ENCODE results near the gene STAT5B.
A peak's percentile ranks its signal among the peaks of the same experiment; 100 is the strongest.
"Not testable (repeated sequence)": the region's sequence is repeated elsewhere in the genome, so short reads cannot be mapped to it uniquely, and the experiment has no call there.

The STAT5B gene

DNA sequence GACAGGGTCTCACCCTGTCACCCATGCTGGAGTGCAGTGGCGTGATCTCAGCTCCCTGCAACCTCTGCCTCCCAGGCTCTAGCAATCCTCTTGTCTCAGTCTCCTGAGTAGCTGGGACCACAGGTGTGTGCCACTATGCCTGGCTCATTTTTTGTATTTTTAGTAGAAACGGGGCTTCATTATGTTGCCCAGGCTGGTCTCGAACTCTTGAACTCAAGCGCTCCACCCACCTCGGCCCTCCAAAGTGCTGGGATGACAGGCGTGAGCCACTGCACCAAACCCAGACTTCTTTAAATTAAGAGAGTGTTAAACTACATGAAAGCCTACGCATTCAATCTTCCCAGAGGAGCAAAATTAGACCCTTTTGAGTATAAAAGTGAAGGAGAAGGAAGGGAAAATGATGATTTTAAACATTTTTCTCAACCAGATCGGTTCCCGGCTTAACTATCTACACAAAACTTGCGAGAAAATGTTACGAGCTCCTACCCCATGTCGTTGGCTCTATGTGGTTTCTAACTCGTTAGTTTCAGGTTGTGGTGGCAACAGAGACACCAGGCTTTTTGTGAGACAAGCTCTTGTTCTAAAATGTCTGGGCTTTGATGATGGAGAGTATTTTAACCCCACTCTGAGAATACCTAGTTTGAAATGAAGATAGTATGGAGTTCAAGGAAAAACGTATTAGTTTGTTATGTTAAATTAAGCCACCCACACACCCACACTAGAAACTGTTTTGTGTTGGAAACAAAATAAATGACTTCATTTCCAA is 26.3 kb downstream of the STAT5B start:
- Histone ChIP-seq H3K9ac (ENCODE audit: low read depth in 1 of 2, low read length in 2 of 2) (no peak overlapping the region), H3K9me3 (ENCODE audit: control insufficient read depth in 1 of 2, low read length in 2 of 2) (no peaks in the 10 kb centered on the region), H3K36me3 (ENCODE audit: control insufficient read depth in 1 of 2, insufficient read depth in 2 of 2, low read length in 2 of 2) (no peaks in the 10 kb centered on the region), H3K4me3 (ENCODE audit: low read depth in 1 of 2, low read length in 2 of 2) (no peak overlapping the region), H3K4me1 (ENCODE audit: control insufficient read depth in 1 of 2, insufficient read depth in 2 of 2, low read length in 2 of 2) (peaks cover 9 to 17% of the 10 kb centered on the region in 2 donors), H3K27me3 (ENCODE audit: control insufficient read depth in 1 of 2, insufficient read depth in 2 of 2, low read length in 2 of 2) (no peaks in the 10 kb centered on the region), H3K27ac (ENCODE audit: low read depth, low read length) (no peak overlapping the region)

DNA sequence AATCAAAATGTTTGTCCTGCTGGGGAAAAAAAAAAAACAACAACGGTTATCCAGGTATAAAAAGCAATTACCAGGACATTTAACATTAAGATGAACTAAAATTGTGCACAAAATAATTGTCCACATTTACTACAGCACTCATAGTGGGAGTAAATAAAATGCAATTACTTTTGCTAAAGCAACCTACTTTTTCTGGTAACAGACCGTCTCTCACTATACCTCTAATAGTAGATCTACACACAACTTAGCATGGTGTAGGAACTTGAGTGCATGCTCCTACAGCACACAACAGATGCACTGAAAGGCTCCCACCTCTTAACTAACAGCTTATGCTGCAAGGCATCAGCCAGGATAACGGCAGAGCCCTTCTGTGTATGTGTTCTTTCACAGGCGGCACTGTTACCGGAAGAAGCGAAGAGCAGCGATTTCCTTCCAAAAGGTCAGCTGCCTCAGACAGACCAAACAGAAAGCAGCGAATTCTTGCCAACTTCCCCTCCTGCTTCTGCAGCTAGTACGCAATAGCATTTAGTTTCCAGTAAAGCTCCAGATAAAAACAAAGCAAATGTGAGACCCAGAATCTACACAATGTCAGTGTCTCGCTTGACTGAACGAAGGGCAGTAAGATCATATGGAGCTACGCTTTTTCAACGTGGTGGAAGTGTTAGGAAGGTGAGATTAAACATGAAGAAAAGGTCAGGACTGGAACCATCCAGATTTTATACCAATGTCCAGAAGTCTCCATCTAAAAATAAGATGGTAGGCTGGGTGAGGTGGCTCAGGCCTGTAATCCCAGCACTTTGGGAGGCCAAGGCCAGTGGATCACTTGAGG is 27.6 kb downstream of the STAT5B start:
- Histone ChIP-seq H3K27ac (ENCODE audit: low read depth, low read length) (peak overlapping the region; percentile 79), H3K9ac (ENCODE audit: low read depth in 1 of 2, low read length in 2 of 2) (peak overlapping the region in 1 of 2 donors; percentile 22), H3K4me3 (ENCODE audit: low read depth in 1 of 2, low read length in 2 of 2) (peak overlapping the region; percentile 51 to 60), H3K9me3 (ENCODE audit: control insufficient read depth in 1 of 2, low read length in 2 of 2) (no peaks in the 10 kb centered on the region), H3K4me1 (ENCODE audit: control insufficient read depth in 1 of 2, insufficient read depth in 2 of 2, low read length in 2 of 2) (peaks cover 9 to 17% of the 10 kb centered on the region in 2 donors), H3K36me3 (ENCODE audit: control insufficient read depth in 1 of 2, insufficient read depth in 2 of 2, low read length in 2 of 2) (no peaks in the 10 kb centered on the region), H3K27me3 (ENCODE audit: control insufficient read depth in 1 of 2, insufficient read depth in 2 of 2, low read length in 2 of 2) (no peaks in the 10 kb centered on the region)

DNA sequence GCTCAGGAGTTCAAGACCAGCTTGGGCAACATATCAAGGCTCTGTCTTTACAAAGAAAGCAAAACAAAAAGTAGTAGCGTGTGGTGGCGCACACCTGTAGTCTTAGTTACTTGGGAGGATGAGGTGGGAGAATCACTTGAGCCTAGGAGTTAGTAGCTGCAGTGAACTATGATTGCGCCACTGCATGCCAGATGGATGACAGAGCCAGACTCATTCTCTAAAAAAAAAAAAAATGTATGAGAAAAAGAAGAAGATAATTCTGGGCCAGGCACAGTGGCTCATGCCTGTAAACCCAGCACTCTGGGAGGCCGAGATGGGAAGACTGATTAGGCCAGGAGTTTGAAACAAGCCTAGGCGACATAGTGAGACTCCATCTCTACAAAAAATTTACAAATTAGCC is 28.5 kb downstream of the STAT5B start:
- Histone ChIP-seq H3K36me3 (ENCODE audit: control insufficient read depth in 1 of 2, insufficient read depth in 2 of 2, low read length in 2 of 2) (no peaks in the 10 kb centered on the region), H3K4me3 (ENCODE audit: low read depth in 1 of 2, low read length in 2 of 2) (no peak overlapping the region), H3K9me3 (ENCODE audit: control insufficient read depth in 1 of 2, low read length in 2 of 2) (no peaks in the 10 kb centered on the region), H3K27ac (ENCODE audit: low read depth, low read length) (peak overlapping the region; percentile 52), H3K9ac (ENCODE audit: low read depth in 1 of 2, low read length in 2 of 2) (no peak overlapping the region), H3K4me1 (ENCODE audit: control insufficient read depth in 1 of 2, insufficient read depth in 2 of 2, low read length in 2 of 2) (peaks cover 9 to 17% of the 10 kb centered on the region in 2 donors), H3K27me3 (ENCODE audit: control insufficient read depth in 1 of 2, insufficient read depth in 2 of 2, low read length in 2 of 2) (no peaks in the 10 kb centered on the region)

DNA sequence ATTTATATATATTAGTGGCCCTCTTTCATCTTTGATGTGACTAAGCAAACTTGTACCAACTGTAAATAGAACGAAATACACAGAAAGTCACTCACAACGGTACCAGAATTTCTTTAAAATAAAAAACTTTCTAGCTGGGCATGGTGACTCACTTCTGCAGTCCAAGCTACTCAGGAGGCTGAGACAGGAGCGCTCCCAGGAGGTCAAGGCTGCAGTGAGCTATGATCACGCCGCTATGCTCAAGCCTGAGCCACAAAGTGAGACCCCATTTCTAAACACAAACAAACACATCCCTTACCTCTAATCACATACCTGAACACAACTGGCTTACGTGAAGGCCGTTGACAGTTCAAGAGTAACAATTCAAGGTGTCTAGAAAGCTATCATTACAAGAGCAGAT is 29.7 kb downstream of the STAT5B start:
- no peaks in the 10 kb centered on the region for H3K9me3 ChIP-seq (ENCODE audit: control insufficient read depth in 1 of 2, low read length in 2 of 2)
- H3K4me1 ChIP-seq (ENCODE audit: control insufficient read depth in 1 of 2, insufficient read depth in 2 of 2, low read length in 2 of 2) = peaks cover 9 to 17% of the 10 kb centered on the region in 2 donors
- H3K9ac ChIP-seq (ENCODE audit: low read depth in 1 of 2, low read length in 2 of 2) = no peak overlapping the region
- H3K27ac ChIP-seq (ENCODE audit: low read depth, low read length) = no peak overlapping the region
- H3K27me3 ChIP-seq (ENCODE audit: control insufficient read depth in 1 of 2, insufficient read depth in 2 of 2, low read length in 2 of 2) = no peaks in the 10 kb centered on the region
- H3K4me3 ChIP-seq (ENCODE audit: low read depth in 1 of 2, low read length in 2 of 2) = no peak overlapping the region
- no peaks in the 10 kb centered on the region for H3K36me3 ChIP-seq (ENCODE audit: control insufficient read depth in 1 of 2, insufficient read depth in 2 of 2, low read length in 2 of 2)

DNA sequence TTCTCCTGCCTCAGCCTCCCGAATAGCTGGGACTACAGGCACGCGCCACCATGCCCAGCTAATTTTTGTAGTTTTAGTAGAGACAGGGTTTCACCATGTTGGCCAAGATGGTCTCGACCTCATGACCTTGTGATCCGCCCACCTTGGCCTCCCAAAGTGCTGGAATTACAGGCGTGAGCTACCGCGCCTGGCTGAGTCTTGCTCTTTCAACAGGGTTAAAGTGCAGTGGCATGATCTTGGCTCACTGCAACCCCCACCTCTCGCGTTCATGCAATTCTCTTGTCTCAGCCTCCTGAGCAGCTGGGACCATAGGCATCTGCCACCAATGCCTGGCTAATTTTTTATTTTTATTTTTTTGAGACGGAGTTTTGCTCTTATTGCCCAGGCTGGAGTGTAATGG is 31.0 kb downstream of the STAT5B start:
- peaks cover 4 to 17% of the 10 kb centered on the region in 2 donors for H3K4me1 ChIP-seq (ENCODE audit: control insufficient read depth in 1 of 2, insufficient read depth in 2 of 2, low read length in 2 of 2)
- H3K27me3 ChIP-seq (ENCODE audit: control insufficient read depth in 1 of 2, insufficient read depth in 2 of 2, low read length in 2 of 2); H3K27ac ChIP-seq (ENCODE audit: low read depth, low read length); H3K9ac ChIP-seq (ENCODE audit: low read depth in 1 of 2, low read length in 2 of 2); H3K4me3 ChIP-seq (ENCODE audit: low read depth in 1 of 2, low read length in 2 of 2); H3K9me3 ChIP-seq (ENCODE audit: control insufficient read depth in 1 of 2, low read length in 2 of 2); H3K36me3 ChIP-seq (ENCODE audit: control insufficient read depth in 1 of 2, insufficient read depth in 2 of 2, low read length in 2 of 2): not testable (repeated sequence)

DNA sequence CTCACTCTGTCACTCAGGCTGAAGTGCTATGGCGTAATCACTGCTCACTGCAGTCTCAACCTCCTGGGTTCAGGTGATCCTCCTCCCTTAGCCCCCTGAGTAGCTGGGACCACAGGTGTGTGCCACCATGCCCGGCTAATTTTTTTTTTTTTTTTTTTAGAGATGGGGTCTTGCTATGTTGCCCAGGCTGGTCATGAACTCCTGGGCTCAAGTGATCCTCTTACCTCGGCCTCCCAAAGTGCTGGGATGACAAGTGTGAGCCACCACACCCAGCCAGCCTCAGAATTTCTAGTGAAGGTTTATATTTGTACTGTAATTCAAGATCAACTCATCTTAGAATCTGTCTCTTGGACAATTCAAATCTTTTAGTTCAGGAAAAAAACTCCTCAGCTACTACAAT is 32.1 kb downstream of the STAT5B start:
- not testable (repeated sequence) for H3K36me3 ChIP-seq (ENCODE audit: control insufficient read depth in 1 of 2, insufficient read depth in 2 of 2, low read length in 2 of 2); H3K4me3 ChIP-seq (ENCODE audit: low read depth in 1 of 2, low read length in 2 of 2); H3K9ac ChIP-seq (ENCODE audit: low read depth in 1 of 2, low read length in 2 of 2); H3K27ac ChIP-seq (ENCODE audit: low read depth, low read length); H3K9me3 ChIP-seq (ENCODE audit: control insufficient read depth in 1 of 2, low read length in 2 of 2); H3K27me3 ChIP-seq (ENCODE audit: control insufficient read depth in 1 of 2, insufficient read depth in 2 of 2, low read length in 2 of 2)
- peaks cover 0 to 11% of the 10 kb centered on the region in 2 donors for H3K4me1 ChIP-seq (ENCODE audit: control insufficient read depth in 1 of 2, insufficient read depth in 2 of 2, low read length in 2 of 2)

DNA sequence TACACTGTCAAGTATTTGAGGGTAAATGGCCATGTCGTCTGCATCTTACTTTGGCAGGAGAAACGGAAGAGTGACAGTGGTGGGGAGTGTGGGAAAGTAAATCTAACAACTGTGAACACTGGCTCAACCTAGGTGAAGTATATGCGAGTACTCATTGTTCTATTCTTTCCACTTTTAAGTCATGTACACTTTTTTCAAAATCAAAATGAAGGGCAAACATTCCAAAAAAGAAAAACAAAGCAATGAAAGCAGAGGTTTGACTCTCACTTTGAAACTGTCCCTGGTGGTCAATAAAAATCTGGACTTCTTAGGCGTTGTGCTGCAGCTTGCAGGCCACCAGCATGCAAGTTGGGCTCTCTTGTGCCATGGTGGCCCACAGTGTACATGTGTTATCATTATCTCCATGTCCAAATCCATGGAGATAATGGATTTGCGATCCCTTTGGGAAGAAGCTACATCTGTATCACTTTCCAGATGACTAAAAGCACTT is 32.7 kb downstream of the STAT5B start:
- Histone ChIP-seq H3K9ac (ENCODE audit: low read depth in 1 of 2, low read length in 2 of 2) (no peak overlapping the region), H3K9me3 (ENCODE audit: control insufficient read depth in 1 of 2, low read length in 2 of 2) (no peaks in the 10 kb centered on the region), H3K27ac (ENCODE audit: low read depth, low read length) (no peak overlapping the region), H3K27me3 (ENCODE audit: control insufficient read depth in 1 of 2, insufficient read depth in 2 of 2, low read length in 2 of 2) (no peaks in the 10 kb centered on the region), H3K4me1 (ENCODE audit: control insufficient read depth in 1 of 2, insufficient read depth in 2 of 2, low read length in 2 of 2) (peaks cover 0 to 10% of the 10 kb centered on the region in 2 donors), H3K4me3 (ENCODE audit: low read depth in 1 of 2, low read length in 2 of 2) (no peak overlapping the region), H3K36me3 (ENCODE audit: control insufficient read depth in 1 of 2, insufficient read depth in 2 of 2, low read length in 2 of 2) (no peaks in the 10 kb centered on the region)

DNA sequence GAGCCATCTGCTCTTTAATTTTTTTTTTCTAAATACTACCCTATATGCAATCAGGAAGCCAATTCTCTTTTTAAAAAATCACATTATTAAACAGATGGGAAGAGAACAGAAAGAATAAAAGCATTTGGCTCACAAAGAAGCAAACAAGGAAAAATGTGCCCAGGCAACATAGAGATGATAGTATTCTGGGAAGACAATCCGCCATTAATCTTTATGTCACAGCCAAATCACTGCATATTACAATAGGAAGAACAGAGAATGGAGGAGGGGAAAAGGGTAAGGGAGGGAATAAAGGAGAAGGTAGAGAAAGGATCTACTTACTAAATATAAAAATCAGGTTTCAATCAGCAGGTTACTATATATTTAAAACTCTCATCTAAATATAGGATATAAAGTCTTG is 34.3 kb downstream of the STAT5B start:
- H3K27me3 ChIP-seq (ENCODE audit: control insufficient read depth in 1 of 2, insufficient read depth in 2 of 2, low read length in 2 of 2) = no peaks in the 10 kb centered on the region
- H3K27ac ChIP-seq (ENCODE audit: low read depth, low read length) = no peak overlapping the region

DNA sequence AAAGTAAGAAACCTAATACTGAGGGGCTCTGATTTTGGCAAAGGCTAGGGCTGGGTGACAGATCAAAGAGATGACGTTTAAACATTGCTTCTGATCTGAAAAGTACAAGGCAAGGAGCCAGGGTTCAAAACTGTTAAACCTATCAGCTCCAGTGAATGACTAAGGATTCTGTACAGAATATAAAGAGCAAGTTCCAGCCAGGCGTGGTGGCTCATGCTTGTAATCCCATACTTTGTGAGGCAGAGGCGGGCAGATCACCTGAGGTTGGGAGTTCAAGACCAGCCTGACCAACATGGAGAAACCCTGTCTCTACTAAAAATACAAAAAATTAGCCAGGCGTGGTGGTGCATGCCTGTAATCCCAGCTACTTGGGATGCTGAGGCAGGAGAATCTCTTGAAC is 35.3 kb downstream of the STAT5B start:
- H3K27ac ChIP-seq (ENCODE audit: low read depth, low read length); H3K4me1 ChIP-seq (ENCODE audit: control insufficient read depth in 1 of 2, insufficient read depth in 2 of 2, low read length in 2 of 2); H3K9ac ChIP-seq (ENCODE audit: low read depth in 1 of 2, low read length in 2 of 2); H3K4me3 ChIP-seq (ENCODE audit: low read depth in 1 of 2, low read length in 2 of 2); H3K27me3 ChIP-seq (ENCODE audit: control insufficient read depth in 1 of 2, insufficient read depth in 2 of 2, low read length in 2 of 2); H3K9me3 ChIP-seq (ENCODE audit: control insufficient read depth in 1 of 2, low read length in 2 of 2); H3K36me3 ChIP-seq (ENCODE audit: control insufficient read depth in 1 of 2, insufficient read depth in 2 of 2, low read length in 2 of 2): not testable (repeated sequence)

More for the DNA sequence above, 34.3 kb downstream of the STAT5B start:
- Histone ChIP-seq H3K9me3 (ENCODE audit: control insufficient read depth in 1 of 2, low read length in 2 of 2) (no peaks in the 10 kb centered on the region), H3K4me3 (ENCODE audit: low read depth in 1 of 2, low read length in 2 of 2) (no peak overlapping the region), H3K36me3 (ENCODE audit: control insufficient read depth in 1 of 2, insufficient read depth in 2 of 2, low read length in 2 of 2) (no peaks in the 10 kb centered on the region), H3K4me1 (ENCODE audit: control insufficient read depth in 1 of 2, insufficient read depth in 2 of 2, low read length in 2 of 2) (no peaks in the 10 kb centered on the region), H3K9ac (ENCODE audit: low read depth in 1 of 2, low read length in 2 of 2) (no peak overlapping the region)

DNA sequence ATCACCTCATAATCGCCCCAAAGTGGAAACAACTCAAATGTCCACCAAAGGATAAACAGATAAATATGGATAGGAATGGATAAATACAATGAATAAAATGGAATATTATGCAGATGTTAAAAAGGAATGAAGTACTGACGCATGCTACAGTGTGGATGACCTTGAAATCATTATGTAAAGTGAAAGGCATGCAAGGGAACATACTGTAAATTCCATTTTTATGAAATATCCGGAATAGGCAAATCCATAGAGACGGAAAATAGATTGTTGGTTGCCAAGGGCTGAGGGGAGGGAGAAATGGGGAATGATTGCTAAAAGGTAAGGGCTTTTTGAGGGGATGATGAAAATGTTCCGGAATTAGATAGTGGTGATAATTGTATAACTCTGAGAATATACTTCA is 36.0 kb downstream of the STAT5B start:
- H3K9ac ChIP-seq (ENCODE audit: low read depth in 1 of 2, low read length in 2 of 2) = no peak overlapping the region
- H3K36me3 ChIP-seq (ENCODE audit: control insufficient read depth in 1 of 2, insufficient read depth in 2 of 2, low read length in 2 of 2) = no peaks in the 10 kb centered on the region
- H3K9me3 ChIP-seq (ENCODE audit: control insufficient read depth in 1 of 2, low read length in 2 of 2) = no peaks in the 10 kb centered on the region
- no peak overlapping the region for H3K27ac ChIP-seq (ENCODE audit: low read depth, low read length)
- no peaks in the 10 kb centered on the region for H3K27me3 ChIP-seq (ENCODE audit: control insufficient read depth in 1 of 2, insufficient read depth in 2 of 2, low read length in 2 of 2)
- H3K4me3 ChIP-seq (ENCODE audit: low read depth in 1 of 2, low read length in 2 of 2) = no peak overlapping the region
- H3K4me1 ChIP-seq (ENCODE audit: control insufficient read depth in 1 of 2, insufficient read depth in 2 of 2, low read length in 2 of 2) = no peaks in the 10 kb centered on the region

All from duodenal mucosa (tissue), 2 donors.